H1 (cell line): ENCODE results near the gene PSG7. TPM values are rescaled to one million over a fixed set of nuclear protein-coding genes. Genes with fewer than 3 reads are reported as not detected.

Experiments
- BCL11A ChIP-seq, 2 experiments: IDR thresholded peaks; one replicate each; pipeline ENCODE4 v1.6.1; 2011; ENCODE audit warnings: low read depth in 2 of 2, low read length in 2 of 2, mild to moderate bottlenecking in 2 of 2
- KDM5A ChIP-seq: fragments of 200-600 bp; IDR thresholded peaks from 2 replicates; pipeline ENCODE4 v1.7.1; 2012; ENCODE audit warnings: mild to moderate bottlenecking, low read length, inconsistent platforms, mixed read lengths
- POLR2AphosphoS5 ChIP-seq: IDR thresholded peaks from 2 replicates; pipeline ENCODE4 v1.6.1; 2011; ENCODE audit warnings: low read depth, low read length
- SIN3A ChIP-seq, 2 experiments: IDR thresholded peaks in 1 of 2; conservative IDR thresholded peaks in 1 of 2; 2 replicates each; pipeline ENCODE4 v1.6.1; 2011 to 2012; ENCODE audit warnings: low read length in 2 of 2, improper control_type of control experiment in 1 of 2, low read depth in 1 of 2, mild to moderate bottlenecking in 1 of 2
- SRF ChIP-seq: IDR thresholded peaks from 2 replicates; pipeline ENCODE4 v1.6.1; 2011; ENCODE audit warnings: mild to moderate bottlenecking, low read depth, low read length, moderate library complexity
- YY1 ChIP-seq: IDR thresholded peaks from 2 replicates; pipeline ENCODE4 v1.6.1; 2011; ENCODE audit warnings: low read depth, mild to moderate bottlenecking, low read length
- polyA plus RNA-seq, 7 experiments: library from polyadenylated mRNA; depleted of rRNA in 3 of 7; stranded (reverse) in 5 of 7; unstranded in 2 of 7; fragments of >200 nt in 5 of 7; fragments of 200-250 nt in 2 of 7; gene quantifications; 1 replicate in 5 of 7; 2 replicates in 1 of 7; 4 replicates in 1 of 7; pipeline versions ENCODE4 v1.2.1 to v1.2.3, GENCODE V29; 2011 to 2013; ENCODE audit warnings: missing spikeins in 2 of 7, mixed read lengths in 2 of 7
- total RNA-seq: library from RNA; stranded (reverse); fragmentation: NEBNext Ultra II Directional; extraction: Animal tissue kit (Norgen Biotek cat#: 25700); gene quantifications from 2 replicates; pipeline ENCODE4 v1.2.1, GENCODE V29; 2021

The PSG7 gene
- total and polyA plus RNA-seq, 2 of the 8 experiments (the other 6 are each of a cell fraction or from before 2014, with no cell fraction given) = not detected

DNA sequence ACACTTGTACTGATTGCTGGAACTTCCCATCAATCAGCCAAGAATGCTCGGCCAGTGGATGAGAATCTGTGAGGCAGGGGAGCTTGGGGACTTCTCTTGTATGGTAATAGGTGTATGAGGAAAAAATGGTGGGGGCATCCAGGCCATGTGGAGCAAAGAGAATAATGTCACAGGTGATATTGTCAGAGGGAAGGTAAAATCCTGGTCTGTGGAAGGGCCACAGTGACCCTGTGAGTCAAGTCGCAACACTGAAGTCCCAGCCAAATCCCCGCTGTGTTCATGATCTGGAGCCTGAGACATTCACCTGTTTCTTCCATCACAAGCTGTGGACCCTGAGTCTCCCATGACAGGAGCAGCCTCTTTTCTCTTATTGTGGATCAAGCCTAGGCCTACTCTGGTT, 8.1 kb downstream of the PSG7 start (continued):
- TF ChIP-seq BCL11A (IDR thresholded peaks at IDR 0.05; ENCODE audit: low read depth in 2 of 2, low read length in 2 of 2) (no peak), KDM5A (no peak), SRF (no peak), YY1 (no peak), SIN3A (conservative IDR thresholded peaks at IDR 0.05 in 1 of 2, IDR thresholded peaks at IDR 0.05 in 1 of 2; ENCODE audit: low read depth in 1 of 2, low read length in 2 of 2) (no peak), POLR2AphosphoS5 (no peak)
